Neural progenitor cell (in vitro differentiated cells): ENCODE results near the gene PLAAT4. TPM values are rescaled to one million over a fixed set of nuclear protein-coding genes. Genes with fewer than 3 reads are reported as not detected.

Source experiments
- DNase-seq: peaks from one replicate; pipeline ENCODE4 v3.0.0-alpha.2; 2016; ENCODE audit warnings: low spot score
- H2AFZ ChIP-seq: fragments of 200-600 bp; sonication (generic); replicated peaks from 2 replicates; pipeline ENCODE4 v1.6.1; 2016; ENCODE audit warnings: antibody characterized with exemption
- H3F3A ChIP-seq: fragments of 200-600 bp; sonication (generic); 2 replicates; pipeline ENCODE4 v1.6.1; 2016; ENCODE audit warnings: antibody characterized with exemption, low read depth
- H3K27ac ChIP-seq: fragments of 200-600 bp; sonication (generic); 2 replicates; pipeline ENCODE4 v1.5.1; 2016; ENCODE audit warnings: mild to moderate bottlenecking
- H3K27me3 ChIP-seq: fragments of 200-600 bp; sonication (generic); 2 replicates; pipeline ENCODE4 v1.6.1; 2016; ENCODE audit warnings: mild to moderate bottlenecking, moderate library complexity
- H3K36me3 ChIP-seq: fragments of 200-600 bp; sonication (generic); 2 replicates; pipeline ENCODE4 v1.5.1; 2016
- H3K4me1 ChIP-seq: fragments of 200-600 bp; sonication (generic); 2 replicates; pipeline ENCODE4 v1.6.1; 2016; ENCODE audit warnings: mixed run types
- H3K4me2 ChIP-seq: fragments of 200-600 bp; sonication (generic); 2 replicates; pipeline ENCODE4 v1.6.1; 2016
- H3K4me3 ChIP-seq: fragments of 200-600 bp; sonication (generic); 2 replicates; pipeline ENCODE4 v1.5.1; 2016
- H3K79me2 ChIP-seq: fragments of 200-600 bp; sonication (generic); 2 replicates; pipeline ENCODE4 v1.6.1; 2016; ENCODE audit warnings: low read depth
- H3K9ac ChIP-seq: fragments of 200-600 bp; sonication (generic); 2 replicates; pipeline ENCODE4 v1.6.1; 2016
- H3K9me3 ChIP-seq: fragments of 200-600 bp; sonication (generic); 2 replicates; pipeline ENCODE4 v1.5.1; 2016; ENCODE audit warnings: low read depth
- H4K20me1 ChIP-seq: fragments of 200-600 bp; sonication (generic); 2 replicates; pipeline ENCODE4 v1.6.1; 2016; ENCODE audit warnings: low read depth
- H3K27ac Mint-ChIP-seq: 3 replicates; pipeline ENCODE4 v1.8.0; 2021; ENCODE audit warnings: mixed read lengths
- H3K27me3 Mint-ChIP-seq: 2 replicates; pipeline ENCODE4 v1.8.0; 2022; ENCODE audit warnings: low read depth, mild to moderate bottlenecking, inconsistent platforms, moderate library complexity, mixed read lengths; ENCODE audit not compliant: insufficient read depth
- H3K36me3 Mint-ChIP-seq: 3 replicates; pipeline ENCODE4 v1.8.0; 2021; ENCODE audit warnings: mixed read lengths
- H3K4me1 Mint-ChIP-seq: 3 replicates; pipeline ENCODE4 v1.8.0; 2021; ENCODE audit warnings: mixed read lengths
- H3K4me3 Mint-ChIP-seq: 3 replicates; pipeline ENCODE4 v1.8.0; 2021; ENCODE audit warnings: mild to moderate bottlenecking, moderate library complexity, mixed read lengths
- H3K9me3 Mint-ChIP-seq: 3 replicates; pipeline ENCODE4 v1.8.0; 2020; ENCODE audit warnings: mixed read lengths
- EZH2 ChIP-seq: fragments of 200-600 bp; sonication (generic); IDR thresholded peaks from 2 replicates; pipeline ENCODE4 v1.6.1; 2017; ENCODE audit warnings: antibody characterized with exemption, mild to moderate bottlenecking, moderate library complexity
- EZH2phosphoT487 ChIP-seq: fragments of 200-600 bp; sonication (generic); IDR thresholded peaks from 2 replicates; pipeline ENCODE4 v1.6.1; 2017; ENCODE audit warnings: antibody characterized with exemption
- total RNA-seq: library from RNA; depleted of rRNA; stranded (reverse); fragments of >200 nt; gene quantifications from 2 replicates; pipeline ENCODE4 v1.2.3, GENCODE V29; 2015; ENCODE audit warnings: low replicate concordance
- TF ChIP-seq, protein P1 (sequence below): fragments of 200-600 bp; sonication (generic); IDR thresholded peaks from 2 replicates; pipeline ENCODE4 v1.5.1; 2017; ENCODE audit warnings: antibody characterized with exemption, mild to moderate bottlenecking

PLAAT4 gene
- total RNA-seq, 1 donor from 2014 or later = not detected

DNA sequence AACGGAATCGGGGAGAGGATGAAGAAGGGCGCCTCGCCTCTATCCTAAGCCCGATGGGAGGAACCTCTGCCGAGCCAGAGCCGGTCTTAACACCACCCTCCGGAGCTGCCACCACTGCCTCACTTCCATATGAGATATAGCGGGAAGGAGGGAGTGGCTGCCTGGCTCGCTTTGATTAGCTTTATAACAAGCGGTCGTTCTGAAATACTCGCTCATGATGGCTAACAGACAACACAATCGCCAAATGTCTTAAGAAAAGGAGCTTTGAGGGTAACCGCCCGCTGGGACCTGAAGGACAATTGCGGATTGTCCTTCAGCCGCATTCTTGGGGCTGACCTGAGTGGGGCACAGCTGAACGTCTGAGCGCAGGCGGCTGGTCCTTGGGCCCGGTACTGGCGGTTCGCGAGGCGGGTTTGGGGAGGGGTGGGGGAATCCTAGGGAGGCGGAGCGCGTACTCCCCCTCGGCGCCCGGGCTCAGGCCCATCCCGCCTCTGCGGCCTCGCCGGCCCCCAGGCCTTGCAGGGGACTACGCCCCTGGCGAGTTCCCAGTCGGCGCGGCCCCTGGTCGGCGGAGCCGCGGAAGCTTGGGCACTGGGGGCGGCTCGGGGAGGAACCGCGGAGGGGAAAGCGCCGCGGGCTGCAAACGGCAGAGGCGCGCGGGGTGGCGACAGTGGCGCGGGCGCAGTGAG is 45.9 kb upstream of the PLAAT4 start, which contains the start of gene PLAAT5:
Gene PLAAT5 (minus strand): TSS at position 617 of the 689 bp plus-strand sequence. CDS start 133 bp downstream, at position 484.
- peaks cover 10% of the 10 kb centered on the region for H3K9me3 Mint-ChIP-seq
- no peak within 1 kb of the TSS for H3K9ac ChIP-seq
- peaks cover 30% of the 10 kb centered on the region for H3K4me1 ChIP-seq
- TF ChIP-seq EZH2phosphoT487 (no peak), EZH2 (no peak)
- TF ChIP-seq, protein P1, sequence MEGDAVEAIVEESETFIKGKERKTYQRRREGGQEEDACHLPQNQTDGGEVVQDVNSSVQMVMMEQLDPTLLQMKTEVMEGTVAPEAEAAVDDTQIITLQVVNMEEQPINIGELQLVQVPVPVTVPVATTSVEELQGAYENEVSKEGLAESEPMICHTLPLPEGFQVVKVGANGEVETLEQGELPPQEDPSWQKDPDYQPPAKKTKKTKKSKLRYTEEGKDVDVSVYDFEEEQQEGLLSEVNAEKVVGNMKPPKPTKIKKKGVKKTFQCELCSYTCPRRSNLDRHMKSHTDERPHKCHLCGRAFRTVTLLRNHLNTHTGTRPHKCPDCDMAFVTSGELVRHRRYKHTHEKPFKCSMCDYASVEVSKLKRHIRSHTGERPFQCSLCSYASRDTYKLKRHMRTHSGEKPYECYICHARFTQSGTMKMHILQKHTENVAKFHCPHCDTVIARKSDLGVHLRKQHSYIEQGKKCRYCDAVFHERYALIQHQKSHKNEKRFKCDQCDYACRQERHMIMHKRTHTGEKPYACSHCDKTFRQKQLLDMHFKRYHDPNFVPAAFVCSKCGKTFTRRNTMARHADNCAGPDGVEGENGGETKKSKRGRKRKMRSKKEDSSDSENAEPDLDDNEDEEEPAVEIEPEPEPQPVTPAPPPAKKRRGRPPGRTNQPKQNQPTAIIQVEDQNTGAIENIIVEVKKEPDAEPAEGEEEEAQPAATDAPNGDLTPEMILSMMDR = no peak
- H3K4me1 Mint-ChIP-seq = peaks cover 15% of the 10 kb centered on the region
- peaks cover 28% of the 10 kb centered on the region for H3K27me3 Mint-ChIP-seq
- no peaks in the 10 kb centered on the region for H3K79me2 ChIP-seq
- peaks cover 6% of the 10 kb centered on the region for H4K20me1 ChIP-seq
- H3K36me3 ChIP-seq = no peaks in the 10 kb centered on the region
- H3K27ac ChIP-seq = no peak within 1 kb of the TSS
- H3K9me3 ChIP-seq = peaks cover 4% of the 10 kb centered on the region
- no peaks in the 10 kb centered on the region for H3K36me3 Mint-ChIP-seq
- peak within 1 kb of the TSS; percentile 95 for H2AFZ ChIP-seq
- peak within 1 kb of the TSS; percentile 74 for H3K4me3 ChIP-seq
- H3K27me3 ChIP-seq = peaks cover 29% of the 10 kb centered on the region
- peaks cover 31% of the 10 kb centered on the region for H3F3A ChIP-seq
- DNase-seq = peak; percentile 86
- peak within 1 kb of the TSS; percentile 86 for H3K4me3 Mint-ChIP-seq
- peak within 1 kb of the TSS; percentile 96 for H3K4me2 ChIP-seq
- H3K27ac Mint-ChIP-seq = no peak within 1 kb of the TSS

DNA sequence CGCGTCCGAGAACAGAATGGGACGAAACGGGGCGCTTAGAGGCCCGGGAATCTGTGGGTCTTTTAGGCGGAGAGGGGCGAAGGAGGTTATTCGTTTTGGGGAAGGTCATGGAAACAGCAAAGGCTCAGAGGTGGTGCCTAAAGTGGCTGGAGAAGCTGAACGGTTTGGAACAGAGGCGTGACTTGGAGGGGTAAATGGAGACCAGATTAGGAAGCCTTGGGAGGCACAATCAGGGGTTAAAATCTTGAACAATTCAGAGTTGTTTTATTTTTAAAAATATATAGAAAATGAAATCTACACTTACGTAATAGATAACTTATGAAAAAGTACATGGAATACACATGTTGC is 45.4 kb upstream of the PLAAT4 start:
- Histone ChIP-seq H3K4me2 (peak overlapping the region; percentile 96), H2AFZ (peak overlapping the region; percentile 95), H3K4me3 (peak overlapping the region; percentile 74), H3K79me2 (no peaks in the 10 kb centered on the region), H3K9ac (no peak overlapping the region), H3K27me3 (peaks cover 29% of the 10 kb centered on the region), H3K27ac (no peak overlapping the region), H3K9me3 (no peaks in the 10 kb centered on the region), H3K4me1 (peaks cover 30% of the 10 kb centered on the region), H3F3A (peaks cover 31% of the 10 kb centered on the region), H4K20me1 (peaks cover 6% of the 10 kb centered on the region), H3K36me3 (no peaks in the 10 kb centered on the region)
- H3K27ac Mint-ChIP-seq = no peak overlapping the region
- DNase-seq = no peak
- peak overlapping the region; percentile 86 for H3K4me3 Mint-ChIP-seq
- no peak for TF ChIP-seq EZH2phosphoT487
- TF ChIP-seq EZH2 = no peak
- TF ChIP-seq, protein P1 = no peak
- peaks cover 28% of the 10 kb centered on the region for H3K27me3 Mint-ChIP-seq
- H3K36me3 Mint-ChIP-seq = no peaks in the 10 kb centered on the region
- peaks cover 15% of the 10 kb centered on the region for H3K4me1 Mint-ChIP-seq
- peaks cover 6% of the 10 kb centered on the region for H3K9me3 Mint-ChIP-seq

DNA sequence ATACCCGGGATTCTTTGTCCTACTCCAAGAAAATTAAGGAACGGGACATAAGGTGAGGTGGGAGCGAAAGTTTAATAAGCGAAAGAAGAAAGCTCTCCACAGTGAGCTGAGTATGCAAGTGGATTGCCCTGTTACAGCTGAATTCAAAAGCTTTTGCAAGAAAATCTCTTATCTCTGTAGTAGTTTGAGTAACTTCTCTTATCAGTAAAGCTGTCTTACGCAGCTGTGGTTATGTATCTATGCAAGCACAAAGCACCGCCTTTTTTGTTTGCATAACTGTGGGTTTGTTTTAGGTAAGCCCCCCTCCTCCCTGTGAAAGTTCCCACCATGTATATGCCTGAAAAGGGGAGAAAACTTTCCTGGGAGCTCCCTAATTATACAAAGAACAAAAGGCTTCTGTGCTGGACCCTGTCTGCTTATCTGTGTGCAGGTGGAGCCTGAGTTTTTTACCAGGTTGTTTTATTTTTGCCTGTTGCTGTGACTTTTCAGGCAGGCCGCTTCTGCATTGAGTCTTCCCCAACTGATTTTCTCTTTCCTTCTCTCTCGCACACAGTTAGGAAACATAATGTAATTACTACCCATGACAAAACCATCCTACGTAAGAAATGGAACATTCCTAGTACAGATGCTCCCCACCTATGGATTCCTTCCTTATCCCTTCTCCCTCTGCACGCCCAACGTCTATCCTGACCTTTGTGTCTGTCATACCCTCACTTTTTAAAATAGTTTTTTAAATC is 44.8 kb upstream of the PLAAT4 start:
- Histone ChIP-seq H3K36me3 (no peaks in the 10 kb centered on the region), H3F3A (peaks cover 31% of the 10 kb centered on the region), H4K20me1 (peaks cover 6% of the 10 kb centered on the region), H3K4me1 (peaks cover 30% of the 10 kb centered on the region), H3K79me2 (no peaks in the 10 kb centered on the region), H3K4me3 (peak overlapping the region; percentile 74), H3K9me3 (no peaks in the 10 kb centered on the region), H3K27ac (no peak overlapping the region), H3K27me3 (peaks cover 29% of the 10 kb centered on the region), H2AFZ (peak overlapping the region; percentile 95), H3K9ac (no peak overlapping the region), H3K4me2 (peak overlapping the region; percentile 96)
- peaks cover 3% of the 10 kb centered on the region for H3K9me3 Mint-ChIP-seq
- no peak overlapping the region for H3K27ac Mint-ChIP-seq
- H3K36me3 Mint-ChIP-seq = no peaks in the 10 kb centered on the region
- peak overlapping the region; percentile 86 for H3K4me3 Mint-ChIP-seq
- peaks cover 28% of the 10 kb centered on the region for H3K27me3 Mint-ChIP-seq
- peaks cover 15% of the 10 kb centered on the region for H3K4me1 Mint-ChIP-seq
- DNase-seq = peak; percentile 13
- TF ChIP-seq EZH2 (no peak), EZH2phosphoT487 (no peak)
- TF ChIP-seq, protein P1 = no peak
